HCT116 (cell line): ENCODE results near the gene ASAP2. TPM values are rescaled to one million over a fixed set of nuclear protein-coding genes. Genes with fewer than 3 reads are reported as not detected.

Experiments used
- ATAC-seq: fragments of 200-7000 bp; cut with Tn5 transposase; 2 replicates; pipeline ENCODE4 v1.9.1; 2020; ENCODE audit warnings: mild to moderate bottlenecking, moderate library complexity
- BruUV-seq: library from RNA; stranded (reverse); fragments of 400-500 nt; replicated peaks from 2 replicates; lab custom pipeline; 2021; lab: Mats Ljungman, UMichigan
- CTCF ChIA-PET: fragments of 300-600 bp; sonication (Branson Sonifier 250); formaldehyde crosslinking; loops from one replicate; lab custom pipeline; 2021; ENCODE audit warnings: antibody characterized with exemption; lab: Charles Lee
- POLR2A ChIA-PET: fragments of 300-600, 350-600 bp; sonication (Branson Sonifier 250); formaldehyde crosslinking; loops from one replicate; lab custom pipeline; 2021; ENCODE audit warnings: antibody characterized with exemption; lab: Charles Lee
- RAD21 ChIA-PET, 2 experiments: fragments of 300-600 bp; sonication (Branson Sonifier 250); formaldehyde crosslinking; loops; one replicate each; lab custom pipeline; 2023; ENCODE audit warnings: low total read pairs in 2 of 2; ENCODE audit not compliant: uncharacterized antibody in 2 of 2, unreplicated experiment in 2 of 2, low non-redundant PET in 1 of 2; lab: Charles Lee
- DNase-seq: peaks from one replicate; pipeline ENCODE4 v3.0.0-alpha.2; 2010; ENCODE audit warnings: low read depth, low spot score
- H2AFZ ChIP-seq: fragments of 200-600 bp; shearing (Covaris generic), sonication (generic); 2 replicates; pipeline ENCODE4 v1.6.1; 2017; ENCODE audit warnings: low read depth, mixed run types, mixed read lengths, antibody characterized with exemption, low read length; ENCODE audit not compliant: poor library complexity, severe bottlenecking
- H3K27ac ChIP-seq: 2 replicates; pipeline ENCODE4 v1.5.1; 2012; ENCODE audit warnings: low read depth, low read length
- H3K27me3 ChIP-seq: fragments of 200-600 bp; sonication (generic); 2 replicates; pipeline ENCODE4 v1.6.1; 2016; ENCODE audit warnings: mixed run types, low read length, mixed read lengths; ENCODE audit not compliant: insufficient read depth
- H3K36me3 ChIP-seq, 2 experiments: fragments of 200-500 bp in 1 of 2; fragments of 200-600 bp in 1 of 2; sonication (Bioruptor generic) in 1 of 2; sonication (generic) in 1 of 2; 2 replicates each; pipeline versions ENCODE4 v1.5.1 to v1.6.1; 2014 to 2016; ENCODE audit warnings: low read length in 2 of 2, inconsistent platforms in 1 of 2, mixed read lengths in 1 of 2, mixed run types in 1 of 2; ENCODE audit not compliant: insufficient read depth in 2 of 2, control insufficient read depth in 1 of 2
- H3K4me1 ChIP-seq, 2 experiments: fragments of 200-600 bp in 1 of 2; sonication (generic) in 1 of 2; 2 replicates each; pipeline versions ENCODE4 v1.5.1 to v1.6.1; 2012 to 2017; ENCODE audit warnings: low read length in 2 of 2, inconsistent platforms in 1 of 2, mild to moderate bottlenecking in 1 of 2, mixed read lengths in 1 of 2, mixed run types in 1 of 2, moderate library complexity in 1 of 2; ENCODE audit not compliant: insufficient read depth in 2 of 2, control insufficient read depth in 1 of 2
- H3K4me2 ChIP-seq: fragments of 200-600 bp; sonication (generic); 2 replicates; pipeline ENCODE4 v1.6.1; 2017; ENCODE audit warnings: mixed run types, low read length, mixed read lengths
- H3K4me3 ChIP-seq, 2 experiments: fragments of 200-600 bp in 1 of 2; sonication (generic) in 1 of 2; replicated peaks in 1 of 2; 2 replicates each; pipeline ENCODE4 v1.5.1; 2011 to 2016; ENCODE audit warnings: low read length in 2 of 2, control low read depth in 1 of 2, low read depth in 1 of 2, mild to moderate bottlenecking in 1 of 2, mixed read lengths in 1 of 2, mixed run types in 1 of 2
- H3K79me2 ChIP-seq: fragments of 200-600 bp; sonication (generic); 2 replicates; pipeline ENCODE4 v1.6.1; 2017; ENCODE audit warnings: mild to moderate bottlenecking, mixed run types, low read length, moderate library complexity, mixed read lengths; ENCODE audit not compliant: insufficient read depth
- H3K9ac ChIP-seq: fragments of 200-600 bp; sonication (generic); 2 replicates; pipeline ENCODE4 v1.6.1; 2016; ENCODE audit warnings: low read length, mixed read lengths
- H3K9me2 ChIP-seq: fragments of 200-600 bp; sonication (generic), shearing (Covaris generic); 2 replicates; pipeline ENCODE4 v1.6.1; 2017; ENCODE audit warnings: mixed run types, mild to moderate bottlenecking, moderate library complexity; ENCODE audit not compliant: insufficient read depth
- H3K9me3 ChIP-seq, 2 experiments: fragments of 200-500 bp in 1 of 2; fragments of 200-600 bp in 1 of 2; sonication (Bioruptor generic) in 1 of 2; sonication (generic) in 1 of 2; 2 replicates each; pipeline ENCODE4 v1.6.1; 2014 to 2017; ENCODE audit warnings: low read length in 2 of 2, mixed read lengths in 2 of 2, inconsistent platforms in 1 of 2, low read depth in 1 of 2, mild to moderate bottlenecking in 1 of 2, mixed run types in 1 of 2, moderate library complexity in 1 of 2; ENCODE audit not compliant: control insufficient read depth in 1 of 2, insufficient read depth in 1 of 2
- H4K20me1 ChIP-seq: fragments of 200-600 bp; sonication (generic), shearing (Covaris generic); 2 replicates; pipeline ENCODE4 v1.6.1; 2017; ENCODE audit warnings: mixed run types, mild to moderate bottlenecking, moderate library complexity; ENCODE audit not compliant: insufficient read depth
- CBX3 ChIP-seq: IDR thresholded peaks from 2 replicates; pipeline ENCODE4 v1.6.1; 2012; ENCODE audit warnings: low read depth
- CEBPB ChIP-seq: IDR thresholded peaks from 2 replicates; pipeline ENCODE4 v1.6.1; 2012; ENCODE audit warnings: low read depth
- CTCF ChIP-seq, 3 experiments: fragments of 200-600 bp in 1 of 3; sonication (generic) in 1 of 3; IDR thresholded peaks in 2 of 3; conservative IDR thresholded peaks in 1 of 3; 2 replicates each; pipeline ENCODE4 v1.5.1; 2012 to 2017; ENCODE audit warnings: low read depth in 2 of 3, low read length in 2 of 3, antibody characterized with exemption in 1 of 3, borderline replicate concordance in 1 of 3, control low read depth in 1 of 3, mild to moderate bottlenecking in 1 of 3, mixed read lengths in 1 of 3, mixed run types in 1 of 3, moderate library complexity in 1 of 3; ENCODE audit not compliant: insufficient read depth in 1 of 3
- EGR1 ChIP-seq: IDR thresholded peaks from 2 replicates; pipeline ENCODE4 v1.6.1; 2012; ENCODE audit warnings: low read depth
- ELF1 ChIP-seq: IDR thresholded peaks from 2 replicates; pipeline ENCODE4 v1.6.1; 2012; ENCODE audit warnings: low read depth, borderline replicate concordance
- EZH2 ChIP-seq: fragments of 200-600 bp; sonication (generic); IDR thresholded peaks from 2 replicates; pipeline ENCODE4 v1.6.1; 2017; ENCODE audit warnings: antibody characterized with exemption, mixed run types
- EZH2phosphoT487 ChIP-seq: fragments of 200-600 bp; IDR thresholded peaks from 2 replicates; pipeline ENCODE4 v1.6.1; 2018; ENCODE audit warnings: antibody characterized with exemption, borderline replicate concordance
- JUND ChIP-seq: IDR thresholded peaks from 2 replicates; pipeline ENCODE4 v1.6.1; 2012
- POLR2A ChIP-seq: IDR thresholded peaks from 2 replicates; pipeline ENCODE4 v1.7.0; 2011; ENCODE audit warnings: borderline replicate concordance; ENCODE audit not compliant: insufficient read depth, insufficient read length; ENCODE audit errors: extremely low read depth
- POLR2AphosphoS5 ChIP-seq: IDR thresholded peaks from 2 replicates; pipeline ENCODE4 v1.6.1; 2011; ENCODE audit warnings: mild to moderate bottlenecking, low read depth, low read length, moderate library complexity
- RAD21 ChIP-seq: IDR thresholded peaks from 2 replicates; pipeline ENCODE4 v1.6.1; 2012; ENCODE audit warnings: low read depth, mild to moderate bottlenecking
- SIN3A ChIP-seq: IDR thresholded peaks from 2 replicates; pipeline ENCODE4 v1.6.1; 2012; ENCODE audit warnings: low read depth
- SP1 ChIP-seq: IDR thresholded peaks from 2 replicates; pipeline ENCODE4 v1.6.1; 2012; ENCODE audit warnings: low read depth
- SRF ChIP-seq: IDR thresholded peaks from 2 replicates; pipeline ENCODE4 v1.6.1; 2012; ENCODE audit warnings: low read depth
- TCF7L2 ChIP-seq: IDR thresholded peaks from 2 replicates; pipeline ENCODE4 v1.7.0; 2011; ENCODE audit warnings: borderline replicate concordance, inconsistent platforms; ENCODE audit not compliant: insufficient read depth, insufficient read length; ENCODE audit errors: extremely low read depth
- YY1 ChIP-seq: IDR thresholded peaks from 2 replicates; pipeline ENCODE4 v1.6.1; 2011; ENCODE audit warnings: low read length, low read depth, moderate library complexity, mild to moderate bottlenecking; ENCODE audit not compliant: insufficient replicate concordance; ENCODE audit errors: extremely low read depth
- ZFX ChIP-seq: fragments of 450-650 bp; IDR thresholded peaks from 2 replicates; pipeline ENCODE4 v1.6.1; 2017
- intact Hi-C: fragments of 100-400 bp; cut with micrococcal nuclease; formaldehyde crosslinking; loops from 2 replicates; pipeline ENCODE4 v1.10.0; 2022
- total RNA-seq: library from RNA; stranded (reverse); gene quantifications from one replicate; pipeline ENCODE4 v1.2.1, GENCODE V29; 2021; ENCODE audit not compliant: unreplicated experiment
- TF ChIP-seq, protein P1 (sequence below): IDR thresholded peaks from 2 replicates; pipeline ENCODE4 v1.6.1; 2011; ENCODE audit warnings: mild to moderate bottlenecking, low read length, moderate library complexity; ENCODE audit not compliant: insufficient replicate concordance; ENCODE audit errors: extremely low read depth
- TF ChIP-seq, protein P2 (sequence below): IDR thresholded peaks from 2 replicates; pipeline ENCODE4 v1.6.1; 2012

ASAP2 gene
- total RNA-seq, 1 experiment from 2014 or later = 16.5 TPM

DNA sequence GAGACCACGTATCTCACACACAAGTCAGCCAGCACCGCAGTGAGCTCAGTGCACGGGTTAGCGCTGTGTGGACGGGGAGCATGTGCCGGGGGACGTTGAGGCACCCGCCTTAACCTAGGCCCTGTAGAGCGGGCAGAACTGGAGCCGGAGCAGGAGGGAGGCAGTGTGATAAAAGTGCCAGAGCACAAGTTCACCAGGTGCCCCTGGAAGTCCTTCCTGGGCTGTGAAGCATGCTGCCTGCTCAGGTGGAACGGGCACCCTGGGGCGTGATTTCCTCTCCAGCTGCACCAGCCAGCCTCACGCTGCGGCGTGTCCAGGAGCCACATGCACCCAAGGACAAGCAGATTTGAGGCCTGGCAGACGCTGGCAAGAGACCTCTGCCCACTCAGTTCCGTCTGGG, 166.4 kb downstream of the ASAP2 start:
- DNase-seq = no peak
- no peak overlapping the region for H3K9ac ChIP-seq
- H3K79me2 ChIP-seq = no peaks in the 10 kb centered on the region
- H3K27me3 ChIP-seq = no peaks in the 10 kb centered on the region
- H4K20me1 ChIP-seq = no peaks in the 10 kb centered on the region
- H2AFZ ChIP-seq = no peak overlapping the region
- ChIA-PET POLR2A (no interaction called here), RAD21 (no interaction called here), CTCF (no interaction called here)
- H3K9me3 ChIP-seq = no peaks in the 10 kb centered on the region
- BruUV-seq = no TSS peak
- H3K4me1 ChIP-seq = peaks cover 10 to 11% of the 10 kb centered on the region in 2 experiments
- H3K4me3 ChIP-seq = no peak overlapping the region
- ATAC-seq = no peak
- H3K36me3 ChIP-seq = no peaks in the 10 kb centered on the region
- H3K9me2 ChIP-seq = no peaks in the 10 kb centered on the region
- H3K4me2 ChIP-seq = no peak overlapping the region
- intact Hi-C loops = no loop called here
- no peak overlapping the region for H3K27ac ChIP-seq
- TF ChIP-seq EZH2phosphoT487 = no peak
- no peak for TF ChIP-seq CEBPB
- TF ChIP-seq SP1 = no peak
- TF ChIP-seq POLR2AphosphoS5 = no peak
- TF ChIP-seq EZH2 = no peak
- TF ChIP-seq CBX3 = no peak
- no peak for TF ChIP-seq ELF1
- TF ChIP-seq, protein P1, sequence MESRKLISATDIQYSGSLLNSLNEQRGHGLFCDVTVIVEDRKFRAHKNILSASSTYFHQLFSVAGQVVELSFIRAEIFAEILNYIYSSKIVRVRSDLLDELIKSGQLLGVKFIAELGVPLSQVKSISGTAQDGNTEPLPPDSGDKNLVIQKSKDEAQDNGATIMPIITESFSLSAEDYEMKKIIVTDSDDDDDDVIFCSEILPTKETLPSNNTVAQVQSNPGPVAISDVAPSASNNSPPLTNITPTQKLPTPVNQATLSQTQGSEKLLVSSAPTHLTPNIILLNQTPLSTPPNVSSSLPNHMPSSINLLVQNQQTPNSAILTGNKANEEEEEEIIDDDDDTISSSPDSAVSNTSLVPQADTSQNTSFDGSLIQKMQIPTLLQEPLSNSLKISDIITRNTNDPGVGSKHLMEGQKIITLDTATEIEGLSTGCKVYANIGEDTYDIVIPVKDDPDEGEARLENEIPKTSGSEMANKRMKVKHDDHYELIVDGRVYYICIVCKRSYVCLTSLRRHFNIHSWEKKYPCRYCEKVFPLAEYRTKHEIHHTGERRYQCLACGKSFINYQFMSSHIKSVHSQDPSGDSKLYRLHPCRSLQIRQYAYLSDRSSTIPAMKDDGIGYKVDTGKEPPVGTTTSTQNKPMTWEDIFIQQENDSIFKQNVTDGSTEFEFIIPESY = no peak
- no peak for TF ChIP-seq JUND

DNA sequence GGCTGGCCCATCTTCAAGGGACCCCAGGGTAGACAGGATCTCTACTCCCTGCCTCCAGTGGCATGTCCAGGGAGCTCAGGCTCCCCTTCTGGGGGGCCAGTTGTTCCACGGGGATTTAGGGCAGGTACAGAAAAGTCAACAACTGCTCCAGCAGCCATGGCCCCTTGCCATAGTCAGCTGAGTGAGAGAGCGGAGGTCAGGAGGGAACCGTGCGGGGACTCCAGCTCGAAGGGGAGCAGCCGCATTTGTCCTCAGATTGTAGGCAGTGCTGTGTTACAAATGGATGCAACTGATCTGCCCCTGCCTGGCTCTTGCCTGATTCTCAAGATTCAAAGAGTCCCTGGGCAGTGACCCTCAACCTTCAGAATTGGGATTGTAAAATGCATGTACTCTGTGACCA, 166.9 kb downstream of the ASAP2 start:
- Histone ChIP-seq H3K79me2 (no peaks in the 10 kb centered on the region), H3K4me3 (no peak overlapping the region), H4K20me1 (no peaks in the 10 kb centered on the region), H3K27ac (no peak overlapping the region), H3K36me3 (no peaks in the 10 kb centered on the region), H2AFZ (no peak overlapping the region), H3K27me3 (no peaks in the 10 kb centered on the region), H3K9me3 (no peaks in the 10 kb centered on the region), H3K9ac (no peak overlapping the region), H3K9me2 (no peaks in the 10 kb centered on the region), H3K4me2 (no peak overlapping the region), H3K4me1 (peaks cover 14 to 15% of the 10 kb centered on the region in 2 experiments)
- DNase-seq (no peak), ATAC-seq (no peak)
- no TSS peak for BruUV-seq
- ChIA-PET RAD21 (no interaction called here), CTCF (interaction anchor here (1.0 kb wide), 1 partner anchor 230 kb away, joined by 3 read pairs; no protein-coding TSS in a partner anchor), POLR2A (no interaction called here)
- intact Hi-C loops = no loop called here
- TF ChIP-seq POLR2A = no peak
- TF ChIP-seq RAD21 = no peak
- TF ChIP-seq YY1 = no peak
- TF ChIP-seq, protein P2, sequence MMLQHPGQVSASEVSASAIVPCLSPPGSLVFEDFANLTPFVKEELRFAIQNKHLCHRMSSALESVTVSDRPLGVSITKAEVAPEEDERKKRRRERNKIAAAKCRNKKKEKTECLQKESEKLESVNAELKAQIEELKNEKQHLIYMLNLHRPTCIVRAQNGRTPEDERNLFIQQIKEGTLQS = no peak
- TF ChIP-seq CTCF (IDR thresholded peaks at IDR 0.05 in 2 of 3, conservative IDR thresholded peaks at IDR 0.05 in 1 of 3; ENCODE audit: borderline replicate concordance in 1 of 3, insufficient read depth in 1 of 3, low read depth in 2 of 3, low read length in 2 of 3) = no peak
- no peak for TF ChIP-seq SRF
- no peak for TF ChIP-seq POLR2AphosphoS5
- TF ChIP-seq TCF7L2 = no peak
- no peak for TF ChIP-seq EGR1
- no peak for TF ChIP-seq CBX3
- TF ChIP-seq SIN3A = no peak
- TF ChIP-seq EZH2phosphoT487 = no peak
- TF ChIP-seq ZFX = no peak
